SK-N-SH treated with all-trans-retinoic acid at 6 μM for 48 hours (cell line): ENCODE data around the gene TMTC2.
A peak's percentile ranks its signal among the peaks of the same experiment; 100 is the strongest.

Experiments used
- ATAC-seq: fragments of 200-7000 bp; cut with Tn5 transposase; 3 replicates; pipeline ENCODE4 v1.9.1; 2020; ENCODE audit warnings: mild to moderate bottlenecking, moderate library complexity
- ARNTL ChIP-seq: fragments of 450-650 bp; formaldehyde crosslinking; IDR thresholded peaks from 2 replicates; pipeline ENCODE4 v1.5.0; 2020; ENCODE audit warnings: low read depth, mild to moderate bottlenecking, moderate library complexity, borderline replicate concordance
- BACH2 ChIP-seq: fragments of 250-450 bp; sonication (Bioruptor Pico); IDR thresholded peaks from 2 replicates; pipeline ENCODE4 v1.9.0; 2021; ENCODE audit warnings: mild to moderate bottlenecking, borderline replicate concordance
- CSDC2 ChIP-seq: fragments of 250-450 bp; sonication (Bioruptor Pico); IDR thresholded peaks from 2 replicates; pipeline ENCODE4 v1.5.0; 2020; ENCODE audit warnings: mild to moderate bottlenecking, moderate library complexity
- CSRNP3 ChIP-seq: fragments of 250-450 bp; sonication (Bioruptor Pico); IDR thresholded peaks from 2 replicates; pipeline ENCODE4 v1.5.1; 2021; ENCODE audit warnings: mild to moderate bottlenecking, moderate library complexity
- ESRRG ChIP-seq: fragments of 250-450 bp; sonication (Bioruptor Pico); IDR thresholded peaks from 2 replicates; pipeline ENCODE4 v1.6.1; 2021; ENCODE audit warnings: mild to moderate bottlenecking
- GLIS3 ChIP-seq: fragments of 250-450 bp; sonication (Bioruptor Pico); IDR thresholded peaks from 2 replicates; pipeline ENCODE4 v1.5.0; 2020; ENCODE audit warnings: mild to moderate bottlenecking, moderate library complexity
- ISL1 ChIP-seq: fragments of 250-450 bp; sonication (Bioruptor Pico); IDR thresholded peaks from 2 replicates; pipeline ENCODE4 v2.1.2; 2022; ENCODE audit warnings: mild to moderate bottlenecking, moderate library complexity
- OSR1 ChIP-seq: fragments of 250-450 bp; sonication (Bioruptor Pico); IDR thresholded peaks from 2 replicates; pipeline ENCODE4 v1.8.0; 2022; ENCODE audit warnings: moderate library complexity, mild to moderate bottlenecking, inconsistent platforms
- PATZ1 ChIP-seq: fragments of 250-450 bp; sonication (Bioruptor Pico); IDR thresholded peaks from 2 replicates; pipeline ENCODE4 v1.8.0; 2020; ENCODE audit warnings: mild to moderate bottlenecking, moderate library complexity, borderline replicate concordance
- PPARA ChIP-seq: fragments of 250-450 bp; sonication (Bioruptor Pico); IDR thresholded peaks from 2 replicates; pipeline ENCODE4 v1.5.0; 2020; ENCODE audit warnings: mild to moderate bottlenecking, borderline replicate concordance
- RARB ChIP-seq: fragments of 250-450 bp; sonication (Bioruptor Pico); IDR thresholded peaks from 2 replicates; pipeline ENCODE4 v1.8.0; 2021; ENCODE audit warnings: mild to moderate bottlenecking, moderate library complexity
- SNAI2 ChIP-seq: fragments of 250-450 bp; sonication (Bioruptor Pico); IDR thresholded peaks from 2 replicates; pipeline ENCODE4 v1.5.0; 2020; ENCODE audit warnings: mild to moderate bottlenecking, moderate library complexity
- TCF4 ChIP-seq: fragments of 250-450 bp; sonication (Bioruptor Pico); IDR thresholded peaks from 2 replicates; pipeline ENCODE4 v1.8.0; 2021; ENCODE audit warnings: mild to moderate bottlenecking, moderate library complexity, borderline replicate concordance
- TOX ChIP-seq: fragments of 250-450 bp; sonication (Bioruptor Pico); IDR thresholded peaks from 2 replicates; pipeline ENCODE4 v1.8.0; 2021; ENCODE audit warnings: mild to moderate bottlenecking, moderate library complexity, borderline replicate concordance
- TSHZ2 ChIP-seq: fragments of 250-450 bp; sonication (Bioruptor Pico); IDR thresholded peaks from 2 replicates; pipeline ENCODE4 v1.5.0; 2020; ENCODE audit warnings: mild to moderate bottlenecking, moderate library complexity
- ZC3H10 ChIP-seq: fragments of 250-450 bp; sonication (Bioruptor Pico); IDR thresholded peaks from 2 replicates; pipeline ENCODE4 v1.5.1; 2021; ENCODE audit warnings: mild to moderate bottlenecking, moderate library complexity
- ZFP3 ChIP-seq: fragments of 250-450 bp; sonication (Bioruptor Pico); IDR thresholded peaks from 2 replicates; pipeline ENCODE4 v1.5.0; 2020; ENCODE audit warnings: mild to moderate bottlenecking, moderate library complexity
- ZFP30 ChIP-seq: fragments of 450-650 bp; formaldehyde crosslinking; IDR thresholded peaks from 2 replicates; pipeline ENCODE4 v1.5.0; 2022; ENCODE audit warnings: mild to moderate bottlenecking, moderate library complexity
- ZNF565 ChIP-seq: fragments of 450-650 bp; formaldehyde crosslinking; conservative IDR thresholded peaks from 2 replicates; pipeline ENCODE4 v1.5.0; 2020; ENCODE audit warnings: low read depth, mild to moderate bottlenecking, moderate library complexity
- ZNF70 ChIP-seq: fragments of 450-650 bp; formaldehyde crosslinking; IDR thresholded peaks from 2 replicates; pipeline ENCODE4 v1.5.0; 2020; ENCODE audit warnings: mild to moderate bottlenecking, moderate library complexity
- ZNF8 ChIP-seq: fragments of 450-650 bp; formaldehyde crosslinking; IDR thresholded peaks from 2 replicates; pipeline ENCODE4 v1.5.0; 2020; ENCODE audit warnings: mild to moderate bottlenecking, moderate library complexity

The TMTC2 gene

GRCh38 chr12:82896979-82897378 lies 210.3 kb downstream of the TMTC2 start:
- no peak for TF ChIP-seq ZC3H10 (CRISPR knock-in tag)
- TF ChIP-seq PPARA (CRISPR knock-in tag), result no peak
- TF ChIP-seq GLIS3 (CRISPR knock-in tag), result no peak
- TF ChIP-seq CSRNP3, result no peak
- no peak for TF ChIP-seq RARB (CRISPR knock-in tag)
- TF ChIP-seq ZNF8 (CRISPR knock-in tag), result no peak
- TF ChIP-seq BACH2 (CRISPR knock-in tag), result no peak
- no peak for TF ChIP-seq TOX
- no peak for TF ChIP-seq ZFP3 (CRISPR knock-in tag)
- no peak for TF ChIP-seq ESRRG (CRISPR knock-in tag)
- TF ChIP-seq TCF4 (CRISPR knock-in tag), result no peak
- no peak for TF ChIP-seq OSR1 (CRISPR knock-in tag)
- ATAC-seq, result peak; percentile 62

GRCh38 chr12:82898441-82898840 lies 211.7 kb downstream of the TMTC2 start:
- no peak for ATAC-seq
- TF ChIP-seq TOX (no peak), CSRNP3 (no peak), ARNTL (CRISPR knock-in tag) (no peak)

GRCh38 chr12:82904219-82904790 lies 217.6 kb downstream of the TMTC2 start:
- ATAC-seq, result no peak; the same call in 2 of the 3 replicates
- TF ChIP-seq ZFP3 (CRISPR knock-in tag) (no peak), CSDC2 (no peak), ARNTL (CRISPR knock-in tag) (no peak), TCF4 (CRISPR knock-in tag) (no peak), ZC3H10 (CRISPR knock-in tag) (no peak), ZNF565 (CRISPR knock-in tag) (no peak), BACH2 (CRISPR knock-in tag) (no peak), TOX (no peak)

- no peak for ATAC-seq
- TF ChIP-seq BACH2 (CRISPR knock-in tag), result no peak
- no peak for TF ChIP-seq ZC3H10 (CRISPR knock-in tag)
- no peak for TF ChIP-seq ZNF8 (CRISPR knock-in tag)
- TF ChIP-seq PATZ1 (CRISPR knock-in tag), result no peak
- TF ChIP-seq ZFP30, result no peak
- TF ChIP-seq RARB (CRISPR knock-in tag), result no peak
- TF ChIP-seq ISL1, result no peak
- TF ChIP-seq ZNF70 (CRISPR knock-in tag), result no peak
- TF ChIP-seq CSRNP3, result no peak
- no peak for TF ChIP-seq ZFP3 (CRISPR knock-in tag)
- TF ChIP-seq GLIS3 (CRISPR knock-in tag), result no peak
- no peak for TF ChIP-seq SNAI2 (CRISPR knock-in tag)
Measured at GRCh38 chr12:82910246-82910893, 223.7 kb downstream of the TMTC2 start.

GRCh38 chr12:82912406-82912805 lies 225.7 kb downstream of the TMTC2 start:
- no peak for ATAC-seq
- TF ChIP-seq OSR1 (CRISPR knock-in tag), result no peak
- TF ChIP-seq BACH2 (CRISPR knock-in tag), result no peak
- TF ChIP-seq TSHZ2 (CRISPR knock-in tag), result no peak
- TF ChIP-seq TOX, result no peak
- TF ChIP-seq ISL1, result no peak
- no peak for TF ChIP-seq ZFP3 (CRISPR knock-in tag)
